ENCODE results near the gene FAM240B.

FAM240B gene

DNA sequence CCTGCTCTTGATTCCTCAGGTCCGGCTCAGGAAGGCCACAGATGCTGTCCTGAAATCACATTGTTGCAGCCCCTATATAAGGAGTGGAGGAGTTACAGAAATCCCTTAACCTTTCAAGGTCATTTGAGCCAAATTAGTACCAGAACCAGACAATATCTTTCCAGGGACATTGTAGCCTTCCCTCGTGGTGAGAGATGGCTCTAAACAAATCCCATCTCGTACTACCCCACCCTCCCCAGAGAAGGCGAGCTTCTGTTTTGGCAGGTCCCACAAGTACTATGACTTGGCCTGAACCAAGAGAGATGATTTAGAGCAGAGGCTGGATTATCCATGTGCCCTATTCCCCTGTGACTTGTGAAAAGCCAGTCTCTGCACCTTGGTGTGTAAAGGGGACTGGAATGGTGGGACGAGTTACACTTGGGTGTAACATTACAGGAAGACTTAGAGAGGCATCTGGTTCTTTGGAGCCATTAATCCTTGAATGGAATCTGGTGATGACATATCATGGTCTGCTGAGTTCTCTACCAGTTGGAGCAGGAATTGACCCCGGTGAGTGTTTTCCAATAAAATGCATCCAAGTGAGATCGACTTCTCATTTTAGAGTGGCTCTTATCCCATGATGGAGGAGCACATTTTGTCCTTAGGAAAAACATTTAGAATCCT lies at the start of gene FAM240B:
Gene FAM240B, minus strand, starts transcription at position 51 of the 663 bp plus-strand sequence. CDS start 16,134 bp downstream, outside the sequence.
- DNase-seq (ENCODE audit: low spot score), result no peak

- no peak for DNase-seq (ENCODE audit: low spot score)
These were observed 48.4 kb upstream of the FAM240B start for GRCh38 chr9:38768351-38768761.

- DNase-seq (ENCODE audit: low spot score), result no peak
These were observed 45.2 kb upstream of the FAM240B start for GRCh38 chr9:38765101-38765500.

- no peak for DNase-seq (ENCODE audit: low spot score)
These were observed 42.1 kb upstream of the FAM240B start for GRCh38 chr9:38761999-38762398.

DNA sequence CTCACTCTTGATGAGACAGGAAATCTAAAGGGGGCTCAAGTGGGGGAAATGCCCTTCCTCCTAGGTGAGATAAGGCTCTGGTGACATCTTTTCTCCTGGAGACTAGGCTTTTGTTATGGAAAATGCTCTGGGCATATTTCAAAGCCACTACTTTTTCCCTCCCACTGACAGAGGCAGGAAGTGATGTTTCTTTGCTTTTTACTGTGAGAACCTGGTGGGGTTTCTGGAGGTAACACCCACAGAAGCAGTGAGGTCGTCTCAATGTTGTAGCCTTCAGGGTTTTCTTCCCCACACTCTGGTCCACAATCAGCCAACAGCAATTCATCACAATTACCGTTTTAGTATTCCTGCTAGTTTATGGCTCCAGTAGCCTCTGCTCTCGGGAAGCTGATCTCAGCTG lies 41.4 kb upstream of the FAM240B start:
- DNase-seq (ENCODE audit: low spot score), result no peak

- DNase-seq (ENCODE audit: low spot score), result no peak
These were observed 36.8 kb upstream of the FAM240B start for GRCh38 chr9:38756702-38757101.

DNA sequence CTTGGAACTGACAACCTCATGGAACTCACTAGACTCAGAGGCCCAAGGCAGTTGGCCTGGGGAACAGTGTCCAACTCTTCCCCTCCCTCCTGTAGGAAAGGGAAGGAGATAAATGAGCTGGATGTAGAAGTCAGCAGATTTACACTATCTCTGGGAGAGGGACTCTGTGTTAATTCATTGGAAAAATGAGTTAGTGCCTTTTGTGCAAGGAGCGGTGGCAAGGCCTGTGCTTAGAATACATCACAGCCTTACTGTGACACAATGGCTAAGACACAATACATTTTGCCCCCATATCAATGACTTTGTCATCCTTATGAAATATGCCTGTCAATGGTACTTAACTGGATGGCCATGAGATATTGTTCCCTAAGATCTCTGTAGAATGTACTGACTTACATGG lies 28.0 kb upstream of the FAM240B start:
- no peak for DNase-seq (ENCODE audit: low spot score)

DNA sequence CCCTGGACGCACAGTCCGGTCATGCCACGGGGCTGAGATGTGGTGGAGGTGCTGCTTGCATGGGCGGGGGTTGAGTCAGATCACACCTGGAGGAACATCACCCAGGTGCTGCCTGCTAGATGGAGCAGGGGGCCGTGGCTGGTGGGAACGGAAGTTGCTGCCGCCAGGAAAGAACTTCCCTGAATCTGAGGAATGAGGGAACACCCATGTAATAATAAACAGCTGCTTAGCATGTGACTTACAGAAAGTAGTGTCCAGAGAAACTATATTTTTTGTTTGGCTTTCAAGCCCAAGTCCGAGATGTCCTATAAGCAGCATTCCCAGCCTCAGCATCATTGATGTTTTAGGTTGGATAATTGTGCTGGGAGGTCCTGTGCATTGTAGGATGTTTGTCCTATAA lies 27.1 kb upstream of the FAM240B start:
- no peak for DNase-seq (ENCODE audit: low spot score)

DNA sequence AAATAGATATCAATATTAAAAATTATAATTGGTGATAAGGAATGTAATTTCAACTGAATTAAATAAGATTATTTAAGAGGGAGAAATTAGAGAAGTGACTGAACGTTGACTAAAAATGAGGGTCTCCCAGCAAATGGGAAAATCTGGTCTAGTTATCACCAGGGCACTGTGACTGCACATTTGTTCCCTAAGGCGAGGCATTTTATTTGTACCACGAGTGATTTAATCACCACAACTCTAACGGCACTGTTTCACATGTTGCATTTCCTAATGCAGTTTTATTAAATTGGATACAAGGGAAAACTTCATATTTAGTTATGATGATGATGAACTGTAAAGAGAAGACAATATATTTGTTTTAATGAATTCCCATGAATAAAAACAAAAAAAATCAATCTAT lies 26.4 kb upstream of the FAM240B start:
- no peak for DNase-seq (ENCODE audit: low spot score)

GRCh38 chr9:38744484-38744883 lies 24.6 kb upstream of the FAM240B start:
- DNase-seq (ENCODE audit: low spot score), result no peak

DNA sequence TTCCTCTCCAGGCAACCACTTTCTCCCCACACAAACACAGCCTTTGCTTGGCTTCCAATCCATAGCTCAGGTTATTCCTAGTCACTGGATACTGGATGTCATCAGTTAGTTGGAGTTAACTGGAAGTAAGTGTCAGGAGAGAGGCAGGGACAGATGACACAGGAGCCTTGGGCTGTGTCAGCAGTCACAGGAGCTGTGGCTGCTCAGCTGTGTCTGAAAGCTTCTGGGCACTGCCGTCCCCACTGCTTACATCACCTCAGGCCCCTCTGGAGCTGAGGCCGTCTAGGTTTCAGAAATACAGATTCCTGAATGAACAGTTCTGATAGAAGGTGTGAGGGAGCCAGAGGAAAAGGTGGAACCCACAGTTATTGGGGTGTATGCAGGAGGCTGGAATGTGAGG lies 17.3 kb upstream of the FAM240B start:
- DNase-seq (ENCODE audit: low spot score), result no peak

GRCh38 chr9:38734831-38735230 lies 14.9 kb upstream of the FAM240B start:
- no peak for DNase-seq (ENCODE audit: low spot score)

DNA sequence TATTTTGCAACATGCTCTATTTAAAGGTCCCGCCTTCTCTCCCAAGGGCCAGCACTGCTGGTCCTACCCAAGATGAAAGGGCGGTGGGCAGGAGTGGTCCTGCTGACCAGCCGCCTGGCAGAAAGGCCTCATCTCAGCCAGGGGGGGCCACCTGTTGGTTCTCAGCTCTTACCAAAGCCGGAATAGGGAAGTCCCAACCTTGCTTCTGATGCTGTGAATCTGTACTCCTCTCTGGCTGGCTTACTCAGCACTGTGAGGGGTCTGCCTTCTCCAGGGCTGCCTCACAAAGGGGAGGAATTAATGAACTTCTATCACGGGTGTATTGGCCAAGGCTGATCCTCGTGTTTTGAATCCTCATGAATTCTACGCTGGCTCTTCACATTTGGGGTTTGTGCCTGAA lies 13.6 kb upstream of the FAM240B start:
- no peak for DNase-seq (ENCODE audit: low spot score)

GRCh38 chr9:38732885-38733284 lies 13.0 kb upstream of the FAM240B start:
- DNase-seq (ENCODE audit: low spot score), result no peak

- DNase-seq (ENCODE audit: low spot score), result no peak
These were observed 7.6 kb upstream of the FAM240B start for GRCh38 chr9:38727497-38728001.

GRCh38 chr9:38724754-38725153 lies 4.8 kb upstream of the FAM240B start:
- no peak for DNase-seq (ENCODE audit: low spot score)

GRCh38 chr9:38718148-38718547 lies 1.8 kb downstream of the FAM240B start:
- DNase-seq (ENCODE audit: low spot score), result no peak

- no peak for DNase-seq (ENCODE audit: low spot score)
These were observed 4.2 kb downstream of the FAM240B start for GRCh38 chr9:38715684-38716083.

- DNase-seq (ENCODE audit: low spot score), result no peak
These were observed 6.5 kb downstream of the FAM240B start for GRCh38 chr9:38713426-38713825.

DNA sequence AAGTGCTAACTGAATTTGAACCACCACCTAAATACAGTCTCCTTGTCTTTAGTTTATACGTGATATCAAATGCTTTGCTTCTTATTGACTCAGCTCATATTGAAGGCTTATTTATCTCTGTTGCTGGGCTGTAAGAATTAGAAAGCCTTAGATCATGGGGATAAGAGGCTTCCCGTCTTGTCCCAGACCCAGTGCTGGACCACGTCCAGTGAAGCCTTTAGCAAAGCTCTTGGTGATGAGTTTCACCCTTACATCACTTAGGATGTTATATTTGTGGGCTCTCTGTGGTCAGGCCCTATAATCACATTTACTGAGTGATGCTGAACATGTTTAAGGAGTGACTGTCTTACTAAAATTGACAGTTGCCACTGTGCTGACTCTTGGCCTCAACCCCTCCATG lies 11.2 kb downstream of the FAM240B start:
- DNase-seq (ENCODE audit: low spot score), result no peak

- DNase-seq (ENCODE audit: low spot score), result no peak
These were observed 11.9 kb downstream of the FAM240B start for GRCh38 chr9:38707885-38708637.

GRCh38 chr9:38706493-38706892 lies 13.4 kb downstream of the FAM240B start:
- DNase-seq (ENCODE audit: low spot score), result no peak

DNA sequence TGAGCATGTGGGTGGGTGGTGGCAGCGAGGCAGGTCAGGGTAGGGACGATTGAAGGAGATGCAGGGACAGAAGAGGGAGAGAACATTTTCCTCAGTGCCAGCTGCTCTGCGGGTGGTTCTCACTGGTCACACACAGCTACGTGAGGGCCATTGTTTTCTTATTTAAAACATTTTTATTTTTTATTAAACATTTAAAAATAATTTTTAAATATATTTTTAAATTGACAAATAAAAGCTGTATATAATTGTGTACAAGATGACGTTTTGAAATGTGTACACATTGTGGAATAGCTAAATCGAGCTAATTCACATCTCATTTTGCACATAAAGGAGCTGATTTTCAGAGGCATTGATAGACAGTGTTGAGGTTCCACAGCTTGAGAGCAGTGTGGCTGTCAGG lies 14.0 kb downstream of the FAM240B start:
- DNase-seq (ENCODE audit: low spot score), result no peak

GRCh38 chr9:38700695-38701094 lies 19.2 kb downstream of the FAM240B start:
- DNase-seq (ENCODE audit: low spot score), result no peak
